Fibroblast of lung (primary cell): ENCODE results near the gene CD151.

Experiments
- EZH2 ChIP-seq: IDR thresholded peaks from 2 replicates; pipeline ENCODE4 v1.5.1; 2012; ENCODE audit warnings: low read length, control low read depth, mild to moderate bottlenecking; ENCODE audit errors: missing control alignments
- TF ChIP-seq, protein P1 (sequence below), 2 donors: IDR thresholded peaks in 1 of 2; conservative IDR thresholded peaks in 1 of 2; 1 replicate in 1 of 2; 2 replicates in 1 of 2; pipeline ENCODE4 v1.5.1; 2011 to 2012; ENCODE audit warnings: low read length in 2 of 2, control low read depth in 1 of 2, inconsistent platforms in 1 of 2, low read depth in 1 of 2, mild to moderate bottlenecking in 1 of 2

DNA sequence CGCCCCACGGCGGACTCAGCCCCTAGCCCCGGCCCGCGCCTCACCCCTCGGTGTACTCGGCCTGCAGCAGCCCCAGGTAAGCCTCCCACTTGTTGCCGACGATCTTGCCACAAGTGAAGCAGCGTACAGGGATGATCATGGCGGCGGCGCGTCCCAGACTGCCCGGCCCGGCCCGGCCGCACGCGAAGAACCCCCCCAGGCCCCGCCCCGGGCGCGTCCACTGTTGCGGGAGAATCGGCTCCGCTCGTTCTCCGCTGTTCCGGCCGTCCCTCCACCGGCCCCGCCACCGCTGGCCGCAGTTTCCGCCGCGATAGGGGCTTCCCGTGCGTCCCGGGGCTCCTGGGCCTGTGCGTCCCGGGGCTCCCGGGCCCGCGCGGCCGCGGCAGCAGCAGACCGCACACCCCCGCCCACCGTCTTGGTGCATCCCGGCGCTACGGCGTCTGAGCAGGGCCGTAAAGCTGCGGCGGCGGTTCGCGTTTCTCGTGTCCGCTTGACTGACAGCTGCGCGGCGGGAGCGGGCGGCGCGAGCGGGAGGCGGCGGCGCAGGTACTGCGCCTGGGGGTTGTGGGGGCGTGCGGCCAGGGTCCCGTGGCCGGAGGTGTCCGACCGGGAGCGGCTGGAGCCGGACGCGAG is 9.7 kb downstream of the CD151 start, which contains the start of the genes POLR2L and TSPAN4:
- TF ChIP-seq, protein P1, sequence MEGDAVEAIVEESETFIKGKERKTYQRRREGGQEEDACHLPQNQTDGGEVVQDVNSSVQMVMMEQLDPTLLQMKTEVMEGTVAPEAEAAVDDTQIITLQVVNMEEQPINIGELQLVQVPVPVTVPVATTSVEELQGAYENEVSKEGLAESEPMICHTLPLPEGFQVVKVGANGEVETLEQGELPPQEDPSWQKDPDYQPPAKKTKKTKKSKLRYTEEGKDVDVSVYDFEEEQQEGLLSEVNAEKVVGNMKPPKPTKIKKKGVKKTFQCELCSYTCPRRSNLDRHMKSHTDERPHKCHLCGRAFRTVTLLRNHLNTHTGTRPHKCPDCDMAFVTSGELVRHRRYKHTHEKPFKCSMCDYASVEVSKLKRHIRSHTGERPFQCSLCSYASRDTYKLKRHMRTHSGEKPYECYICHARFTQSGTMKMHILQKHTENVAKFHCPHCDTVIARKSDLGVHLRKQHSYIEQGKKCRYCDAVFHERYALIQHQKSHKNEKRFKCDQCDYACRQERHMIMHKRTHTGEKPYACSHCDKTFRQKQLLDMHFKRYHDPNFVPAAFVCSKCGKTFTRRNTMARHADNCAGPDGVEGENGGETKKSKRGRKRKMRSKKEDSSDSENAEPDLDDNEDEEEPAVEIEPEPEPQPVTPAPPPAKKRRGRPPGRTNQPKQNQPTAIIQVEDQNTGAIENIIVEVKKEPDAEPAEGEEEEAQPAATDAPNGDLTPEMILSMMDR (conservative IDR thresholded peaks at IDR 0.05 in 1 of 2, IDR thresholded peaks at IDR 0.05 in 1 of 2; ENCODE audit: low read depth in 1 of 2, low read length in 2 of 2) = no peak
- TF ChIP-seq EZH2 = no peak
